HG03045 (cell line): ENCODE results near the gene ABCA2.
"Not testable (repeated sequence)": the region's sequence is repeated elsewhere in the genome, so short reads cannot be mapped to it uniquely, and the experiment has no call there.

Experiments
- ATAC-seq: cut with Tn5 transposase; IDR thresholded peaks from one replicate; pipeline ENCODE4 v1.9.1; 2021; ENCODE audit warnings: mild to moderate bottlenecking, moderate library complexity; ENCODE audit not compliant: unreplicated experiment

ABCA2 gene

GRCh38 chr9:137048655-137049543, 20.9 kb upstream of the ABCA2 start:
- ATAC-seq: no peak

GRCh38 chr9:137046088-137046787, 18.2 kb upstream of the ABCA2 start, which contains the start of gene NPDC1:
Gene NPDC1 (minus strand): TSS chr9:137046177. CDS start chr9:137045989, 188 bp downstream.
- no peak for ATAC-seq

- ATAC-seq: no peak
These were observed 17.5 kb upstream of the ABCA2 start for GRCh38 chr9:137045294-137046087.

GRCh38 chr9:137044502-137045177, 16.6 kb upstream of the ABCA2 start:
- ATAC-seq: no peak

- ATAC-seq: no peak
These were observed 16.0 kb upstream of the ABCA2 start for GRCh38 chr9:137044037-137044436.

GRCh38 chr9:137042751-137043727, 15.0 kb upstream of the ABCA2 start:
- no peak for ATAC-seq

DNA sequence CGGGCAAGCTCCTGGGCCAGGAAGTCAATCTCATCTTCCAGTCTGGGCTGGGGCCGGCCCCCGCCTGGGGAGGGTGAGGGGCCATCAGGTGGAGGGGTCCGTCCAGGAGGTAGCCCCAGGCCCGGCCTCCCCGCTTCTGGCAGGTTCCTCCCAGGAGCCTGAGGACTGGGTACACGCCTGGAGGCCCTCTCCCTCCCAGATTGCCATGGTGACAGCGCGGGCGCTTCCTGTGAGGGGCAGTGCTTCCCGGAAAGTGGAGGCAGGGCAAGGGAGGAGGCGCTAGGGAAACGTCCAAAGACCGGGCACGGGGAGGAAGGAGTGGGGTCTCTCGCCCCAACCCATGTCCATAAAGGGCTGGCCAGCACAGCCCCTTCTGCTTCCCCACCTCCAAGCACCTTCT, 13.1 kb upstream of the ABCA2 start:
- ATAC-seq: no peak

GRCh38 chr9:137040568-137040967, 12.5 kb upstream of the ABCA2 start:
- ATAC-seq: no peak

- no peak for ATAC-seq
These were observed 11.8 kb upstream of the ABCA2 start for GRCh38 chr9:137039611-137040366.

- no peak for ATAC-seq
These were observed 10.9 kb upstream of the ABCA2 start for GRCh38 chr9:137038916-137039315.

DNA sequence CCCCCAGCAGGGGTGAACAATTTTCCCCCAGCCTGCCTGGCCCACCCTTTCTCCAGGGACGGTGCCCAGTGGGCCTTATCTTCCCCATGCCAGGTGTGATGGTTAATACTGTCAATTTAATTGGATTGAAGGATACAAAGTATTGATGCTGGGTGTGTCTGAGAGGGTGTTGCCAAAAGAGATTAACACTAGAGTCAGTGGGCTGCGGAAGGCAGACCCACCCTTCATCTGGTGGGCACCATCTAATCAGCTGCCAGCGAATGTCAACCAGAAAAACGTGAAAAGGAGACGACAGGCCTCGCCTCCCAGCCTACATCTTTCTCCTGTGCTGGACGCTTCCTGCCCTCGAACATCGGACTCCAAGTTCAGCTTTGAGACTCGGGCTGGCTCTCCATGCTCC, 9.4 kb upstream of the ABCA2 start:
- ATAC-seq: no peak

- no peak for ATAC-seq
These were observed 9.0 kb upstream of the ABCA2 start for GRCh38 chr9:137037035-137037434.

GRCh38 chr9:137035937-137036336, 7.9 kb upstream of the ABCA2 start:
- no peak for ATAC-seq

GRCh38 chr9:137035507-137035834, 7.4 kb upstream of the ABCA2 start:
- ATAC-seq: no peak

- ATAC-seq: peak; percentile 46
These were observed 6.9 kb upstream of the ABCA2 start for GRCh38 chr9:137034709-137035506.

DNA sequence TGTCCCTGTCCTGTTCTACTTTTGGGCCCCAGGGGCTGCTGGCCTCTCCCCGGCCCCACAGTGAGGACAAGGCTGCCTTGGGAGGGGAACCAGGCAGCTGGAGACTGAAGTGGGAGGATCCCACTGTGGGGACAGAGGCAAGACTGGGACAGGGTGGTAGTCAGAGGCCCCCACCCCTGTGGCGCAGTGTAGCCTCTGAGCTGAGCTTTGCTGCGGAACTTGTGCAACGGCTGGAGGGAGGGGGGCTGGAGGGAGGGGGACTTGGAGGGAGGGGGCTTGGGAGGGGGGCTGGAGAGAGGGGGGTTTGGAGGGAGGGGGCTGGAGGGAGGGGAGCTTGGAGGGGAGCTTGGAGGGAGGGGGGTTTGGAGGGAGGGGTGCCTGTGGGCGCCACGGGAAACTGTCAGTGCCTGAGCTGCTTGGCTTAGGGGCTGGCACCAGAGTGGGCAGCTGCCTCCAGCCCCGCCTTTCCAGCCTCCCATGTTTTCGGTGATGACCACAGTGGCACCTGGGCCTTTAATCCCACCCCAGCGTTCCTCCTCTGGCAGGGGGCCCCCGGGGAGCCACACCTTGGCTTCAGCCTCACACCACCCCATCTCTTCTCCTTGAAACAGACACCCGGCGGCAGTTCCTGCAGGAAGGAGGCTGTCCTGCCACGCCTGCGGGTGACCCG, 6.1 kb upstream of the ABCA2 start:
- no peak for ATAC-seq

- not testable (repeated sequence) for ATAC-seq
These were observed 5.4 kb upstream of the ABCA2 start for GRCh38 chr9:137033481-137033880.

DNA sequence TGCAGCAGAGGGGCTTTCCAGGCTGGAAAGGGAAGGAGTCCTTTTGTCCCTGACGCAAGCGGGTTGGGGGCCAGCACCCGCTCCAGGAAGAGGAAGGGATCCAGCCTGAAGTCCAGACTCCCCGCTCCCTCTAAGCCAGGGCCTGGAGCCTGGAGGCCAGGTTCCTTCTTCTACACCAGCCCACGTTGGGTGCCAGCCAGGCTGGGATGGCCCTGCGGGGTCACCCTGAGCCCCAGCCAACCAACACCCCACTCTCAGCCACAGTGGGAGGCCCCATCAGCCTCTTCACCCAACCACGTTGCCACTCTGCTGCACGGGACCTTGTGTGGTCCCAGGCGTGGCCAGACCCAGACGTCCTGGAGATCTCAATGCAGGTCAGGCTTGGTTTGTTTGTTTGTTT, 4.8 kb upstream of the ABCA2 start:
- no peak for ATAC-seq
